NT2/D1 (cell line): ENCODE results near the gene SELENBP1.
A peak's percentile ranks its signal among the peaks of the same experiment; 100 is the strongest.
"Not testable (repeated sequence)": the region's sequence is repeated elsewhere in the genome, so short reads cannot be mapped to it uniquely, and the experiment has no call there.

Experiments
- DNase-seq: peaks from one replicate; pipeline ENCODE4 v3.0.0-alpha.2; 2011; ENCODE audit warnings: low read depth, low spot score
- H3K27me3 ChIP-seq: 2 replicates; pipeline ENCODE4 v1.6.0; 2011; ENCODE audit warnings: mild to moderate bottlenecking; ENCODE audit not compliant: insufficient read length, insufficient read depth
- H3K36me3 ChIP-seq: 2 replicates; pipeline ENCODE4 v1.6.1; 2011; ENCODE audit warnings: mild to moderate bottlenecking, low read length, mixed read lengths; ENCODE audit not compliant: insufficient read depth, insufficient read length
- H3K4me1 ChIP-seq: 2 replicates; pipeline ENCODE4 v1.5.1; 2011; ENCODE audit not compliant: insufficient read depth, insufficient read length
- H3K4me3 ChIP-seq: 2 replicates; pipeline ENCODE4 v1.5.1; 2011; ENCODE audit warnings: low read depth; ENCODE audit not compliant: insufficient read length
- H3K9ac ChIP-seq: 2 replicates; pipeline ENCODE4 v1.6.0; 2011; ENCODE audit warnings: low read depth; ENCODE audit not compliant: insufficient read length
- H3K9me3 ChIP-seq: 2 replicates; pipeline ENCODE4 v1.5.1; 2011; ENCODE audit warnings: mild to moderate bottlenecking, low read length; ENCODE audit not compliant: insufficient read depth
- SUZ12 ChIP-seq: IDR thresholded peaks from 2 replicates; pipeline ENCODE4 v1.6.1; 2011; ENCODE audit not compliant: insufficient read length, insufficient read depth; ENCODE audit errors: extremely low read depth
- YY1 ChIP-seq: IDR thresholded peaks from 2 replicates; pipeline ENCODE4 v1.6.1; 2011; ENCODE audit not compliant: insufficient read length, insufficient read depth
- ZNF274 ChIP-seq: IDR thresholded peaks from 2 replicates; pipeline ENCODE4 v1.6.1; 2011; ENCODE audit warnings: mild to moderate bottlenecking, low read depth, low read length

The SELENBP1 gene

GRCh38 chr1:151399324-151400171 lies 27.0 kb upstream of the SELENBP1 start, which contains the start of gene PSMB4:
Gene PSMB4 (plus strand): TSS chr1:151399573. CDS start chr1:151399588, 15 bp downstream.
- peaks cover 4% of the 10 kb centered on the region for H3K4me1 ChIP-seq
- no peaks in the 10 kb centered on the region for H3K9me3 ChIP-seq
- peak within 1 kb of the TSS; percentile 90 for H3K9ac ChIP-seq
- peak; percentile 94 for DNase-seq
- TF ChIP-seq ZNF274 (no peak), YY1 (peak; percentile 99), SUZ12 (no peak)
- no peaks in the 10 kb centered on the region for H3K27me3 ChIP-seq
- peaks cover 48% of the 10 kb centered on the region for H3K36me3 ChIP-seq
- H3K4me3 ChIP-seq: peak within 1 kb of the TSS; percentile 85

GRCh38 chr1:151396265-151396664 lies 23.8 kb upstream of the SELENBP1 start:
- not testable (repeated sequence) for DNase-seq, H3K27me3 ChIP-seq, H3K9me3 ChIP-seq, H3K9ac ChIP-seq, H3K4me1 ChIP-seq, H3K4me3 ChIP-seq
- H3K36me3 ChIP-seq: peaks cover 15% of the 10 kb centered on the region

GRCh38 chr1:151393583-151393982 lies 21.1 kb upstream of the SELENBP1 start:
- H3K4me3 ChIP-seq: no peak overlapping the region
- no peaks in the 10 kb centered on the region for H3K9me3 ChIP-seq
- no peaks in the 10 kb centered on the region for H3K4me1 ChIP-seq
- H3K27me3 ChIP-seq: no peaks in the 10 kb centered on the region
- H3K9ac ChIP-seq: no peak overlapping the region
- no peak for TF ChIP-seq SUZ12
- TF ChIP-seq ZNF274: no peak
- TF ChIP-seq YY1: no peak
- no peaks in the 10 kb centered on the region for H3K36me3 ChIP-seq
- DNase-seq: no peak

- H3K27me3 ChIP-seq: peaks cover 7% of the 10 kb centered on the region
- H3K36me3 ChIP-seq: no peaks in the 10 kb centered on the region
- H3K4me1 ChIP-seq: no peaks in the 10 kb centered on the region
- 0 out of 2 replicates have a peak, but pooled peaks cover 4% of the 10 kb centered on the region for H3K9me3 ChIP-seq
- TF ChIP-seq ZNF274 (no peak), SUZ12 (no peak), YY1 (no peak)
- no peak overlapping the region for H3K4me3 ChIP-seq
- H3K9ac ChIP-seq: no peak overlapping the region
- no peak for DNase-seq
These were observed 18.6 kb upstream of the SELENBP1 start for GRCh38 chr1:151391079-151391563.

- not testable (repeated sequence) for H3K9ac ChIP-seq, DNase-seq, H3K9me3 ChIP-seq, H3K36me3 ChIP-seq, H3K4me3 ChIP-seq, H3K4me1 ChIP-seq, H3K27me3 ChIP-seq
These were observed 17.9 kb upstream of the SELENBP1 start for GRCh38 chr1:151390221-151391078.

GRCh38 chr1:151386002-151386401 lies 13.5 kb upstream of the SELENBP1 start:
- no peak overlapping the region for H3K4me3 ChIP-seq
- no peak for TF ChIP-seq YY1
- TF ChIP-seq SUZ12: no peak
- TF ChIP-seq ZNF274: no peak
- DNase-seq: no peak
- no peak overlapping the region for H3K9ac ChIP-seq
- H3K36me3 ChIP-seq: no peaks in the 10 kb centered on the region
- H3K9me3 ChIP-seq: peaks cover 7% of the 10 kb centered on the region; the same call in 1 of the 2 replicates
- peaks cover 40% of the 10 kb centered on the region for H3K27me3 ChIP-seq
- H3K4me1 ChIP-seq: peaks cover 3% of the 10 kb centered on the region

GRCh38 chr1:151384584-151384983 lies 12.1 kb upstream of the SELENBP1 start:
- H3K27me3 ChIP-seq: peaks cover 40% of the 10 kb centered on the region
- no peaks in the 10 kb centered on the region for H3K36me3 ChIP-seq
- no peak overlapping the region for H3K9ac ChIP-seq
- no peak for TF ChIP-seq YY1
- TF ChIP-seq ZNF274: no peak
- TF ChIP-seq SUZ12: no peak
- H3K9me3 ChIP-seq: peaks cover 7% of the 10 kb centered on the region; the same call in 1 of the 2 replicates
- no peak overlapping the region for H3K4me3 ChIP-seq
- peaks cover 3% of the 10 kb centered on the region for H3K4me1 ChIP-seq
- no peak for DNase-seq
